Renal cortex interstitium (tissue), 11 donors: Measurements from ENCODE around the gene MAP3K8. TPM values are rescaled to one million over a fixed set of nuclear protein-coding genes. Genes with fewer than 3 reads are reported as not detected.

ENCODE experiments used
- DNase-seq, 11 donors: peaks; one replicate each; pipeline ENCODE4 v3.0.0-alpha.2; 2013; ENCODE audit warnings: low read depth in 9 of 11, low spot score in 4 of 11; ENCODE audit errors: extremely low read depth in 1 of 11
- polyA plus RNA-seq, 3 donors: library from polyadenylated mRNA; unstranded; fragments of 120-200 nt; gene quantifications; one replicate each; pipeline ENCODE4 v1.2.1, GENCODE V29; 2013; ENCODE audit not compliant: insufficient read length in 3 of 3

The MAP3K8 gene
- polyA plus RNA-seq, 3 donors, result 6.5 to 10.9 (median 8.8) TPM

DNA sequence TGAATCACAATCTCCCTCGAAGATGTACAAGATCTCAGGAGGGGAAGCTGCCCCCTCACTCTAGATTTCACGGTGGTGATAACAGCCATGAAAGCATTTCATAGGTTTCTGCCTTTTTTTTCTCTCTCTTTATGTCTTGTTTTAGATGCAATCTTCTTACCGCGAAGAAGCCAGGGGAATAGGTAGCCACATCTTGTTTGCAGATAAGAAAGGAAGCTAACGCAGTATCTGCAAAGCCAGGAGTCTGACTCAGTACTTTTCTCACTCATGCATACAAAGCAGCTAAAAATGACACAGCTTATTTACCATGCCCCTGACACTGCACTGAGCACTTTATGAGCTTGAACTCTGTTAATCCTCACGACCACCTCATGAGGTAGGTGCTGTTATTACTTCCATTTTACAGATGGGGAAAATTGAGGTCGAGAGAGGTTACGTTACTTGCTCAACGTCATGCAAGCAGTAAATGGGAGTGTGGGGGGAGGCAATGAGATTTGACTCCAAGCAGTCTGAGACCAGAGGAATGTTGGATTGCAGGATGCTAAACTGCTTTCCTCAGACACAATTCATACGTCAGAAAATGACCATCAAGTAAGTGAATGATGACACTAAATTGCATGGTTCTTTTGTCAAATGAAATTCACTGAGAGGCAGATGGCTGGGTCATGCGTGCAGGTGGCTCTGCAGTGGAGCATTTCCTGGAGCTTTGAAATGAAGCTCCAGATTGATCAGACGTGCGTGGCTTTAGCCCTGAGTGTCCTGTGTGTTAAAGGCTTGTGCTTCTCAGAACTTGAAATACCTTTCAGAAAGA is 3.3 kb downstream of the MAP3K8 start:
- no peak for DNase-seq

DNA sequence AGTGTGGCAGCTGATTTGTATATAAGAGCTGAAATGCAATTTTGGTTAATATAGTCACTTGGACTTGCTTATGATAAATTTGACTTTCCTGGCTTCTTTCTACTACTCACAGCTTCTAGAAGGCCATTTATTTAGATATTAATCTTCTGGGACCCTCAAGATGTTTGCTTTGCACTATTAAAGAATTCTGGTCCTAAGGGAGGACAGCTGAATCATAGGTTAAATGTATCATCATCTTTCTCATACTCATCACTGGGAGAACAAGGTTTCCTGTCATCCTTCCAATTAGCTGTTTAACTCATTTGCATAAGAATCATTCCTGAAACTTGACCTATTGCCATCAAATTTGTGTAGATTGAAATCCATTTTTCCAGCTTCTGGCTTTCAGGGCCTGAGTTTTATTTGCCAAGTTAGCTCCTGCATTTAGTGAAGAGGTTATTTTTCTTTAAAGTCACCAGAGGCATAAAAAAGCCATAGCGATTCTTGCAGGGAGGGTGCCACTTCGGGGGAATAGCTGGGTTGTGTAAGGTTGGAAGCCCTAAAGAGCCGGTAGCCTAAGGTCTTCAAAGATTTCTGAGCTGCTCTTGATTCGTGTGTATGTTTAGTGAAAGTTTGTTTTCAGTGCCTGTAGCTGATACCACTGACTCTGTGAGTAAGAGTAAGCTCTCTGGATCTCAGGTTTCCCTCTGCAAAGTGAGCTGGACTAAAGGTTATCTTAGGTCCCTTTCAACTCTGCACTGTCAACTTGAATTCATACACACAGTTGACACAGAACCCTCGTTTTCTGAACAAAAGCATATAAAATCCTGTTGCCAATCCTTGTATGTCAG is 4.3 kb downstream of the MAP3K8 start:
- no peak for DNase-seq

DNA sequence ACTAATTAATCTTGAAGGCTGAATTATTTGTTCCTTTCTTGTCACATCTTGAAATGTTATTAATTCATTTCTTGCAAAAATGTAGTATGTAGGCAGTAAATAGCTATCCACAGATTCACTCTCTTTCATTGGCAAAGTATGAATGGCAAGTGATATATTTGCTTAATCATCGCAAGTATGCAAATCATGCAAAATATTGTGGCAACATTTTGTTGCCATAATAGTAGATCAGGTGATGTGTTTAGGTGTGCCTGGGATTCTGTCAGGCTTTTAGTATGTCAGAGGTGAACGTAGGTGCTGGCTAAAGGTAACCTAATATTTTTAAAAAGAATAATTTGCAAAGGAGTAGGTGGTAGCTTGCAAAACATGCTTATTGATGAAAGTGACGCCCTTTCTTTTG is 5.9 kb downstream of the MAP3K8 start:
- no peak for DNase-seq

DNA sequence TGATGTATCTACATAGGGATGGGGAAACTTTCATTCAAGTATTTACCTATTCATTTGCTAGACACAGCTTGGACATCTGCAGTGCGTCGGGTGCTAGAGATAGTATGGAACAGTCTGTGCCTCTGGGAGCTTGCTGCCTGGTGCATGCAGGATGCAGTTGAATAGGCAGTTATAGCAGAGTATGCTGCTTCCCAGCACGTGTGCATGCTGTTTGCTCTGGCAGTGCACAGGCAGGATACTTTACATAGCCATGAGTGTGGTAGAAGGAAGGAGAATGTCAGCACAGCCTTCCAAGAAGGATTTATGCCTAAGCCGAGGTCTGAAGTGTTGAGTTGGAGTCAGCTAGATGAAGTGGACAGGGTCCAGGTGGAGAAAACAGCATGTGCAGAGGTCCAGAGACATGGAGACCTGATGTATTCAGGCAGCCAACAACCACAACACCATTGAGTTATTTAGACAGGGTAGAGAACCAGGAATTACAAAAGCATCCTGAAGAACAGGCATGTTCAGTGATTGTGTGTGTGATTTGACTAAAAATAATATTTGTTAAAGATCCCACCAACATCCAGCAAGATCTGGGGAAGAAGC is 8.1 kb downstream of the MAP3K8 start:
- DNase-seq, result no peak

DNA sequence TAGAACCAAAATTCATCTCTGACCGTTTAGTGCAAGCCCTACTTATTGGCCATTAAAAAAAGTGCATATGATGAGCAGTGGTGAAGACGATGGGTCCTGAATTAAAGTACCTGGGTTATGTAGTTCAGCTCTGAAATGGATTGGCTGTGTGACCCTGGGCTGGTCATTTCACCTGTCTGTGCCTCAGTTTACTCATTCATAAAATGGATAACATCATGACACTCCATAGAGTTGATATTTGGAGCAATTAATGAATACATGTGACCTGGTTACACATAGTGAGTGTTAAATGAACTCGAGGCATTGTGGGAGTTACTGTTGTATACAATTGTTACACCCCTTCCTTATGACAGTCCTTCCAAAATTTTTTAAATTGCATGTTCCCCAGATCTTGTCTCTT is 9.1 kb downstream of the MAP3K8 start:
- no peak for DNase-seq

DNA sequence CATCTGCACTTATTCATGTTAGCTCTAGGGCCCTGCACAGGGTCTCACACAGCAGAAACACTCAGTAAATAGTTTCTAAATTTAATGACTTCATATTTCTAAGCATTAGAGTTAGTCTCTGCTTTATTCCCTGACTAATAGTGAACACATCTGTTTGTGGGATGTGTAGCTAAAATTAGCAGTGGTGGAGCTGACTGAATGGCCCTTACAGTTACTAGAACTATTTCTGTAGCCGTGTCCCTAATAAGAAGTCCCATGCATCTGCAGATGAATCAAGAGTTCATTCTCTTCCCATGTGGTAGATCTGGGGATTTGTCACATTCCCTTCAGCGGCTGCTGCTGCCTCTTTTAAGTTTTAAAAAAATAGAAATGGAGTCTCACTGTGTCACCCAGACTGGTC is 11.7 kb downstream of the MAP3K8 start:
- DNase-seq, result no peak

DNA sequence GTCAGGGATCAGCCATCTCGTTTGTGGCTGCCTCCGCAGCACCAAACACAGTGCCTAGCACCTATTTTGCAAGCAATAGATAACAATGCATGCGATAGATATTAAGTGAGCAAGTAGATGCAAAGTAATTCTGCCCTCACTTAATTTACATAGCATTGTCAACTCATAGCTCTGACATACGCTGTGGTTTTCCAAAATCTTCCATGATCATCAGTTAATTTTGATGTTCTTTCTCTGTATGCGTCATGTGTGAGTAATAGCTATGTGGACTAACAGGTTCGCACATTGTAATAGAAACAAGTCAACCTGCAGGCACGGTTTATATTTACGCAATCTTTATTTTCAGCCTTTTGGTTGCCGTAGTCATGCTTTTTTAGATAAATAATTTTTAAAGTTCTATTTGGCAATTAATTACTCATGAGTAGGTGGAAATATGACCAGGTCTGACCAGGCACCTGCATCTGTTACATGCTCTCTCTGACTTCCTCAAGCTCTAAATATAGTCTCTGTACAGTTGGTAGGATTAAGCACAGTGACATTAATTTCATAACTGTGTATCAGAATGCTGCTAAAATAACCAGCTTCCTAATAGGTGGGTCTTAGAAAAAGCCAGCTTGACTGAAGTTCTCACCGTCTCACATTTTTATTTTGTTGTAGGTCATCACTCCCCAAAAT is 13.3 kb downstream of the MAP3K8 start:
- no peak for DNase-seq

DNA sequence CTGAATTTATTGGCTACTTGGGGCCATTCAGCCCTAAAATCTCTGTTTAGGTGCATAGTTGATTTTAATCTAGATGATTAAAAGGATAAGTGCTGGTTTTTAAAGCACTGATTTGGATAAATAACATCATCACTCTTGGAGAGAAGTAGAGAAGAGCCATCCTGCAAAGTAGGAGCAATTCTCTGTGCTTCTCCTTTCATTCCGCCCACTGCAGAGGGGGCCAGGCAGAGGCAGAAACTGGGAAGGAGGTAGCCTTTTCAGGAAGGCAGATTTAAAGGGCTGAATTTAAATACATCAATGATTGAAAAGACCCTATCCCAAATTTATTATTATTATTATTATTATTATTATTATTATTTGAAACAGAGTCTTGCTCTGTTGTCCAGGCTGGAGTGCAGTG is 14.1 kb downstream of the MAP3K8 start:
- DNase-seq, result no peak

DNA sequence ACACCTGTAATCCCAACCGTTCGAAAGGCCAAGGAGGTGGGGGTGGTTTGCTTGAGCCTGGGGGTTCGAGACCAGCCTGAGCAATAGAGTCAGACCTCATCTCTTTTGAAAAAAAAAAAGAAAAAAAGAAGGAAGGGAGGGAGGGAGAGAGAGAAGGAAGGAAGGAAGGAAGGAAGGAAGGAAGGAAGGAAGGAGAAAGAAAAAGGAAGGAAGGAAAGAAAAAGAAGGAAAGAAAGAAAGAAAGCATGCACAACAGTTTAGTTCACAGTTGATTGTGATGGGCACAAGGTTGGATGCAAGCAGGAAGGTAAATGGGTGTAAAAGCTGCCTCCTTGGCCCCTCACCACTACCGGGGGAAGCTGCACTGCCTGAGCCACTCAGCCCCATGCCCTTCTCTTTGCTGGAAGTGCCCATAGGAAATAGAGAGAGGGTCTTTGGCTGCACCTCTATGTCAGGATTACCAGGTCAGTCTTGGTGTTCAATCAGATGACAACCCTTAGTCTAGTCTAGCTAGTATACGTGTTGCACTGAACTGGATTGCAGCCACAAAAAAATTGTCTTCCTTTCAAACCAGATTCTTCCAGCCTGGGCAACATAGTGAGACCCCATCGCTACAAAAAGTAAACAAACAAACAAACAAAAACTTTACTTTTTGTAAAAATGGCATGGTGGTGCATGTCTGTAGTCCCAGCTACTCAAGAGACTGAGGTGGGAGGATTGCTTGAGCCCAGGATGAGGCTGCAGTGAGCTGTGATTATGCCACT is 20.0 kb downstream of the MAP3K8 start:
- no peak for DNase-seq

DNA sequence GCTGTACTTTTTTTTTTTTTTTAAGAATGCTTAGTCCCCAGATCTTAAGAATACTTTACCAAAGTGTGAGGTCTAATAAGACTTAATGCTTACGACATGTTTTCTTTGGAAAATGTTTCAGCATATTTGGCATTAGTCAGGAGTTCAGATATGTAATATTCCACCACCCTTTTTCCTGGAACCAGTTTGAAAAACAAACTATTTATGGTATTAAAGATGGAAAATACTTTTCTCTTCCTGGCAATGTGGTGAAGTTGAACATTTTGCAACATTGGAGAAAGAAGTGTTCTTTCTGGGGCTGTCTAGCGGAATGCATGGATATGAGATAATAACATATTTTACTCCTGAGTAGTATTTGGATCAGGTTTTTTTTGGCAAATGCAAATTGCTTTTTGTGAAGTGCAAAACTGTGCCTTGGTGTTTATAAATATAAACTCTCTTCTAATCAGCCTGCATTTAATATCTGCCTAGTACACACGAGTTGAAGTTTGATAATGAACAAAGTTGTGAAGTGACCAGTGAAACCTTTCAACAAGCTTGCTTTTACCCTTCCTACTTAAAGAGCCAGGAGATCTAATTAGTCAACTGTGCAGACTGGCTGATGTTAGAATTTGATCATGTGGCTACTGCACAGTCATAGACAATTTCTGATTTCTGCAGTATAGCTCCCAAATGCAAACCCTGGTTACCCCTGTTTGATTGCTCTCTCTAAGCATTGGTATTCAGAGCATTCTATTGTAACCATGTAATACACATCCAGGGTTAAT is 20.9 kb downstream of the MAP3K8 start:
- DNase-seq, result no peak

DNA sequence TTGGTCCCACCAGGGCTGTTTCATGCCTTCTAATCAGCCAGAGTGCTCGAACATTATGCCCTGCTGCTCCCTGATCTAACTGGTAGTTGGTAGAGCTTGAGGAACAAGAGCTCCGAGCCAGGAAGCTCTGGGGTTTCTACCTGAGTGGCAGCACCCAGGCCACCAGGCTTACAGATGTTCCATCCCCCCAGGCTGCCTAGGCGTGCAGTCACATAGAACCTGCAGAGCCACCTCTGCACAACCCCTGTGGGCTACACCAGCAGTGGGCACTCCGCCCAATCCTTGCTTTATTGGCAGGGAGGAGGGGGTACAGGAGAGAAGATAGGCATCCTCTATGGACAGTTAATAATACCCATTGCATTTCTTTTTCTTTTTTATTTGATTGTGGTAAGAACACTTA is 21.8 kb downstream of the MAP3K8 start:
- no peak for DNase-seq

DNA sequence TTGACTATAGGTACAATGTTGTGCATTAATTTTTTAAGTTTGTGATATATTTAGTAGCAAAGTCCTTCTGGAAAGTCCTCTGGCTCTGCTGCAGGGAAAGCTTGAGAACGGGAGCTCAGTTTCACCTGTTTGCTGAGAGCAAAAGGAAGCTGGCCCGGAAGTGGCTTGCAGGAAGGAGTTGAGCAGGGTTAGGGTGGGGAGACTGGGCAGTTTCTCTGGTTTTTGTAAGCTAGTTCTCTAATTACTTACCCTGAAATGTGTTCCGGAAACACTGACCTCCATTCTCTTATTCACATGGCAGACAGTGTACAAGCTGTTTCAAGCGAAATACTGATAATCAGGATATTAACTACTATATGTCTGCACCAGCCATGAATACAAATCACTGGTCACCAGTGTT is 22.3 kb downstream of the MAP3K8 start:
- DNase-seq, result no peak

DNA sequence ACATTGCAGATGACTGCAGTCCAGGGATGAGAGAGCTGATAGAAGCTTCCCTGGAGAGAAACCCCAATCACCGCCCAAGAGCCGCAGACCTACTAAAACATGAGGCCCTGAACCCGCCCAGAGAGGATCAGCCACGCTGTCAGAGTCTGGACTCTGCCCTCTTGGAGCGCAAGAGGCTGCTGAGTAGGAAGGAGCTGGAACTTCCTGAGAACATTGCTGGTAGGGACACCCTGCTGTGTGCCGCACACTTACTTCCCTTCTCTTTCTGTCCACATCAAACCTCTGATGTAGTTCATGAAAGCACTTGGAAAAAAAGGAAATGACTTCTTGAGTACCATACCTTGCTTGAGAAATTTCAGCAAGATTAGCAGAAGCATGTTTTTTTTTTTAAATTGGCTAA is 25.3 kb downstream of the MAP3K8 start:
- DNase-seq, result no peak

DNA sequence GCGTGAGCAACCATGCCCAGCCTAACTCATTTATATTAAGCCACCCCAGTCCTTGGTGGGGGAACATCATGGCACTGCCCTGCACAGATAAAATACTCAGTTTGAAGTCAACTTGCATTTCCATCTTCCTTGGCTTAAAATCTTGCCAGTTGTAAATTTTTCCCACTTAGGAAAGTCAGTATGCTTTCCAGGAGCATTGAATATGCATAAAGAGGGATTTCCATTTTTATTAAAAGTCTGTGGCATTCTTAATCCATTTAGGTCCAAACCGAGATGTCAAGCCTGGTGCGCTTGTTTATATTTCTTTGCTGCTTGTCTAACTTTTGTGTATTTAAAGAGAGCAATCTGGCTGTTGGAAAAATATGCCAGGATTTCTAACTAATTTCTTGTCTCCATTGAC is 26.1 kb downstream of the MAP3K8 start:
- no peak for DNase-seq

DNA sequence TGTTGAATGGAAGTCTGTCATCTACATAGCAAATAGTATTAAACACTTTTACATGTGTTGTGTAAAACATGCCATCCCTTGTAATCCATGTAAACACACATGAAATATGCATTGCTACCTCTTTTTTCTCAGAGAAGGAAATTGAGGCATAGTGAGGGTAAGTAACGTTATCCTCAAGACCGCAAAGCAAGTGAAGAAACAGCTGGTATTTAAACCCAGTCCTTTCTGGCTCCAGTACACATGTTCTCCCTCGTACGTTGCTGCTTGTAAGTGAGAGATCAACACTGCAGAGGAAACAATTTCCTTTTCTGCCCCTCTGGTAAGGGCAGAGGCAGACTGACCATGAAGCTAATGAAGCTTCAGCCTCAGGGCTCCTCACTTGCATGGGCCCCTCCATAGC is 28.5 kb downstream of the MAP3K8 start:
- DNase-seq, result no peak

DNA sequence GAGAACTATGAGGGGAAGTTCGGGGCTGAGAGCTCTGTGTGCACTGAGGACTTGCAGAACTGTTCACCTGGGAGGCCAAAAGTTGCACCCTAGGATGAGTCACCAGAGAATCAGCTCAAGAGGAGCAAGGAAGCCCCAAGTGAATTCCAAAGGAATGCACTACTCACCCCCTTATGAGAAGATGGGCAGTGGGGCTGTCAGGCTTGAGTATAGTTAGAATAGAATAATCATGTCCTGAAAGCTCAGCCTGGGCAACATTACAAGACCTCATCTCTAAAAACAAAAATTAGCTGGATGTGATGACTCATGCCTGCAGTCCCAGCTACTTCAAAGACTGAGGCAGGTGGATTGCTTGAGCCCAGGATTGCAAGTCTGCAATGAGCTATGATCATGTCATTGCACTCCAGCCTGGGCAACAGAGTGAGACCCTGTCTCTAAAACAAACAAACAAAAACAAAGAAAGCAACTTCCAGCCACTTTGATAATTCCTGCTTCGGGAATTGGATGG is 30.0 kb downstream of the MAP3K8 start:
- no peak for DNase-seq

DNA sequence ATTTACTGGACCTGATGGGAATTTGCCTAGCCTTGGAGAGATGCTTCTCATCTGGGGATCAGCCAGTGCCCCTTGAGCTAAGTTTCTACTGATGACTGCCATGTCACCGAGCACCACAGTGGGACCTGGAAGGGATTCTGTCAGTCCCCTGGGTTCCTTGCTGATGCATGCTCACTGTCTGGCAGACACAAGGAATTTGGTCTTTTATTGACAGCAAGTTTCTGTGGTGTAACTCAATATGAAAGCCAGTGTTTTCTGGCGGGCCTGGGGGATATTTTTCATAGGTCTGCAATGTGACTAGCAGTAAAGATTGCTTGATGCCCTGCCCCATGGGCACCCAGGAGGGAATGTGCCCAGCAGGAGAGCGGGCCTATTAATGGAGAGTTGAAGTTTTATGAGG is 30.7 kb downstream of the MAP3K8 start:
- DNase-seq, result no peak

DNA sequence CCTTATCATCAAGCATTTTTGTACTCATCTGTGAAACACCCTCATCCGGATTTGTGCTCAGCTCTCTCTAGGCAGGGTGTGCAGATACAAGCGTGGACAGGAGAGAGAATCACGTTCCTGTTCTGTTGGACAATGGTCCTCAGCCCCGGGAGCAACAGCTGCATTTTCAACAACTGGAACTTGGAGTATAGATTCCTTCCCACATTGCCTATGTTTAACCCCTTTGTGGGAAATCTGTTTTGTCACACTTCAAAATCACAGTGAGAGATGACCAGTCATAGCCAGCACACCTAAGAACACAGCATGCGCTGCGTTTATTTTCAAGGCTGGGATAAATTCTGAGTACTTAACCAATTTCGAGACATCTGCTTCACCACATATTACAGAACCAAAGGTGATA is 32.5 kb downstream of the MAP3K8 start:
- no peak for DNase-seq
